GM12873 (cell line): ENCODE results near the gene MCRS1.

Experiments used
- TF ChIP-seq, protein P1 (sequence below): IDR thresholded peaks from 2 replicates; pipeline ENCODE4 v1.5.1; 2012; ENCODE audit warnings: low read depth, mild to moderate bottlenecking, moderate library complexity, low read length, control low read depth; ENCODE audit not compliant: insufficient read depth; ENCODE audit errors: missing control alignments

The MCRS1 gene

DNA sequence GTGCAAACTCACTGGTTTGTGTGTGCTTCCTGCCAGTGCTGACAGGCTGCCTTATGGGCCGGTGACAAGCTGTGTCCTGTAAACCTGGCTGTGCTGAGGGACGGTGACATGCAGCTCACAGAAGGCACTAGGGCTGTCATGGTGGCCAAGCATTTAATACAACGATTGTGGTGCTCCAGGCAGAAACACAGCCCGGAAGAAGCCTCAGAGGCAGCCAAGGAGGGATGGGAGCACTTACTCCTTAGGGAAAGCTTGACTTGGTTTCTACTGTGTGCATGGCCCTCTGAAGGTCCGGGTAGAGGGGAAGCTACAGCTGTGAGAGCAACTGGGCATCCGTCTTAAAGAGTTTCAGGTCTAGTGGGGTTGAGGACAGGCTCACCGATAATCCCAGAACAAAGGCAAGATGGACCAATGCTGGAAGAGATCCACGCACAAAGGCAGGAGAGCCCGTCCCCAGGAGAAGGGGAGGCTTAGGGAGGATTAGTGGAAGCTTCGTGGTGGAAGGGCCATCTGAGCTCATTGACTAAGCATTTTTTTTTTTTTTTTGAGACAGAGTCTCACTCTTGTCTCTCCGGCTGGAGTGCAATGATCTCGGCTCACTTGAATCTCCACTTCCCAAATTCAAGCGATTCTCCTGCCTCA, 10.7 kb upstream of the MCRS1 start:
- TF ChIP-seq, protein P1, sequence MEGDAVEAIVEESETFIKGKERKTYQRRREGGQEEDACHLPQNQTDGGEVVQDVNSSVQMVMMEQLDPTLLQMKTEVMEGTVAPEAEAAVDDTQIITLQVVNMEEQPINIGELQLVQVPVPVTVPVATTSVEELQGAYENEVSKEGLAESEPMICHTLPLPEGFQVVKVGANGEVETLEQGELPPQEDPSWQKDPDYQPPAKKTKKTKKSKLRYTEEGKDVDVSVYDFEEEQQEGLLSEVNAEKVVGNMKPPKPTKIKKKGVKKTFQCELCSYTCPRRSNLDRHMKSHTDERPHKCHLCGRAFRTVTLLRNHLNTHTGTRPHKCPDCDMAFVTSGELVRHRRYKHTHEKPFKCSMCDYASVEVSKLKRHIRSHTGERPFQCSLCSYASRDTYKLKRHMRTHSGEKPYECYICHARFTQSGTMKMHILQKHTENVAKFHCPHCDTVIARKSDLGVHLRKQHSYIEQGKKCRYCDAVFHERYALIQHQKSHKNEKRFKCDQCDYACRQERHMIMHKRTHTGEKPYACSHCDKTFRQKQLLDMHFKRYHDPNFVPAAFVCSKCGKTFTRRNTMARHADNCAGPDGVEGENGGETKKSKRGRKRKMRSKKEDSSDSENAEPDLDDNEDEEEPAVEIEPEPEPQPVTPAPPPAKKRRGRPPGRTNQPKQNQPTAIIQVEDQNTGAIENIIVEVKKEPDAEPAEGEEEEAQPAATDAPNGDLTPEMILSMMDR, result no peak

DNA sequence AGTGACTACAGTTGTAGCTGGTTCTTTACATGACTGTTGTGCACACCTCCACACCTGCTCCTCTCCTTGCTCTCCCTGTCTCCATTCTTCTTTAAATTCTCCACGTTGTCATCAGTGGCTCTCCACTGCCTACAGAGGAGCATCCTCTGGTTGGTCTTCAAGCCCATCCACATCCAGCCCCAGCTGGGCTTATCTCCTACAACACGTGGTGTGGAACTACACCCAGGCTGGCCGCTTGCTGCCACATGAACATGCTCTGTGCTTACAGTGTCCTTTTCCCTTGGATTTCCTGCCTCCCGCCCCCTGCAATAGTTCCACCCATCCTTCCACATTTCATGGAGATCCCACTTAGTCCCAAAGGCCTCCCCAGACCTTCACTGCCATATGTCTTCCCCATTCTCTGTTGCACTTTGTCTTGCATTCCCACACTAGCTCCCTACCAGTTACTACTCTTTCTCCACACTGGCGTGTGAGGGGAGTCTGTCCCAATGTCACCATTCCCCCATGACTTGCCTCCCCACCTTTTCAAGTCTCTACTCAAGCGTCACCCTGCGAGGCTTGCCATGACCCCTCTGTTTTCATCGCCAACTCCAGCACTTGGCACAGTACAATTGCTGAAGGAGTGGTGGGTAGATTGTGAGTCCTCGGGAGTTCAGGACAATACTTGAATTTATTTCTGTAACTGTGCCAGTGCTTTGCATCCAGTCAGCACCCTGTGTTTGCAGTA, 9.8 kb upstream of the MCRS1 start:
- TF ChIP-seq, protein P1, result no peak

DNA sequence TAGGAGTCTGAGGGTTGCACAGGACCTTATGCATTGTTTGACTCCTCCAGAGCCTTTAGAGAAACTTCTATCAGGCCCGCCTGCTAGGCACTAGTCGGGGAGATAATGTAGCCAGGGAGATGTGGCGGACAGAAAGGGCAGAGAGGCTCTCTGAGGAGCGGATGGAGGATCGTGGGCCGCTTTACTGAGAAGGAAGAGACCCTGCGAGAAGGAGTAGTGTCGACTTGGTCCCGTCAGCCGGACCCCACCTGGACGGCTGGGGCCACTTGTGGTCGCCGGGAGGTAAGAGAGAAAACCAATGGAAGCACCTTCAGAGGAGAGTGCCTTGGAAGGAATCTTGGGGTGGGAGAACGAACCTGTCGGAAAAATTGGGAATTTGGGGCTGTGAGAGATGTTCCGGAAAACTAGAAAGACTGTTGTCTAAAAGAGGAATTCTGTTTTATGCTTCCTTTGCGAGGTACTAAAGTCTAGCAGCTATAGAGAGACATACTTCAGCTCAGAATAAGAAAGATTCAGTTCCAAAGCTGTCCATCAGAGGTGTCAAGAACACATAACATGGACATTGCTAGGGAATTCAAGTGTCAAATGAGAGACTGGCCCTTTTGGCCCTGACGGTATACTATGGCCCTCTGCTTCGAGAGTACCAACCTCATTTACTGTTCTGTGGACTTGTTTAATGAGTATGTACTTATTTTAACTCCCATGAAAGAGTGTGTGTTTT, 660 bp upstream of the MCRS1 start:
- TF ChIP-seq, protein P1, result no peak

DNA sequence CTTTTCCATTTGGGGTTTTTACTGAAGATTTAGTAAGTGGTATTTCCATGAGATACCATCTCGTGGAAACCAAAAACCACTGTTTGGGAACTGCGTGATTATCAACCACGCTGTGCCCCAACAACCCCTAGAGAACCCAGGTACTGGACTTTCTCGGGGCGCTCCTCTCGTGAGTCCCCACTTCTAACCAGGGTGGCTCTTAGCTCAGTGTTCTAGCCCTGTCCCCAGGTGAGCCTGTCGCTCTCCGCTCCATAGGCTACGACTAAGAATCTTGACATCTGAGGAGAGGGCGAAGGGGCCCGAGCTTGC, 686 bp downstream of the MCRS1 start:
- TF ChIP-seq, protein P1, result no peak

DNA sequence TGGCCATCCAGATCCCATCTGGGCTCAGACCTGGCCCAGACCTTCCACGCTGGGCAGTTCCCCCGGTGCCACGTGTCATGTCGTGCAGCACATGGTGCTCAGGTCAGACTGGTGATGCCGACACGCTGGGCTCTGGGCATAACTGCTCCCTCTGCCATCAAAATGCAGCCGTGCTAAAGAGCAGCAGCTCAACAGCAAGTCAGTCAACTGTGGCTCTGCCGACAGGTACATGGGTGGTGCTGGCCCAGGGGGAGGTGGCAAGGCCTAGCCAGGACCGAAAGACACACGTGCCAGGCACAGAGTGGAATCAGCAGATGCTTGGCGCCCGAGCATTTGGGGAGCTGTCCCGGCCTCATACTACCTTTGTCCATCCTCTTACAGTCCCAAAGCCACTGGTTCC, 1.6 kb downstream of the MCRS1 start:
- TF ChIP-seq, protein P1, result no peak

DNA sequence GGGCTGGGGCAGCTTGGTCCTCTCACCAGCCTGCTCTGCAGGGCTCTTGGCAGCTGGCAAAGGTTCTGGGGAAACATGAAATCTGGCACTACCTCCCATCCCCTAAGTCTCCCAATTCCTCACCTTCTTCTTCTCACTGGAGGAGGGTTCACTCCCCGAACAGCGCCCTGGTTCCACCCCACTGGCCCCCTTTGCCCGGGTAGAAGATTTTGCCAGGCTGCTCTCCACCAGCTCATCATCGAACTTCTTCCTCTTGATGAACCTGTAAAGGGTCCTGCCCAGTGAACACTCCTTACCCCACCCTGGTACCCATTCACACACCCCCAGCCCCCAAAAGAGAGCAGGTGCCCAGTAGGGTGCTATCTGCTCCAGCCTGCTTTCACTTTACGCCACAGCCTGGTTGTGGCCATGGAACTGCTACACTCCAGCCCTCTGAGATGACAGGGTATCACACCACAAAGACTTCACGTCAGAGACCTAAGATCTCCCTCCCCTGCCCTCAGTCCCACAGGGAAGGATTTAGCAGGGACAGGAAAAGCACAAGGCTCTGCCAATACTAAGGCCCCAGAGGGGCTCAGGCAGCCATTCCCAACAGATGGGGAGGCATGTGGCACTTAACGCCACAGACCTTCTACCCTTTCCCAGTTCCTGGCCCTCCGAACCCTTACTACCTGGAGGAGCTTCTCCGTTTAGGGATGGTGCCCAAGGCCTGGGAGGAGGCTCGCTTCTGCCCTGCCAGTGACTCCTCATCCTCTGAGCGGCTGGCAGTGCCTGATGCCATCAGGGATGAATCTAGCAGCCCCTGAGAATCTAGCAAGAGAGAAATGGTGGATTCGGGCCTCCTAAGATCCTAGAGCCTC, 2.3 kb downstream of the MCRS1 start:
- TF ChIP-seq, protein P1, result no peak

DNA sequence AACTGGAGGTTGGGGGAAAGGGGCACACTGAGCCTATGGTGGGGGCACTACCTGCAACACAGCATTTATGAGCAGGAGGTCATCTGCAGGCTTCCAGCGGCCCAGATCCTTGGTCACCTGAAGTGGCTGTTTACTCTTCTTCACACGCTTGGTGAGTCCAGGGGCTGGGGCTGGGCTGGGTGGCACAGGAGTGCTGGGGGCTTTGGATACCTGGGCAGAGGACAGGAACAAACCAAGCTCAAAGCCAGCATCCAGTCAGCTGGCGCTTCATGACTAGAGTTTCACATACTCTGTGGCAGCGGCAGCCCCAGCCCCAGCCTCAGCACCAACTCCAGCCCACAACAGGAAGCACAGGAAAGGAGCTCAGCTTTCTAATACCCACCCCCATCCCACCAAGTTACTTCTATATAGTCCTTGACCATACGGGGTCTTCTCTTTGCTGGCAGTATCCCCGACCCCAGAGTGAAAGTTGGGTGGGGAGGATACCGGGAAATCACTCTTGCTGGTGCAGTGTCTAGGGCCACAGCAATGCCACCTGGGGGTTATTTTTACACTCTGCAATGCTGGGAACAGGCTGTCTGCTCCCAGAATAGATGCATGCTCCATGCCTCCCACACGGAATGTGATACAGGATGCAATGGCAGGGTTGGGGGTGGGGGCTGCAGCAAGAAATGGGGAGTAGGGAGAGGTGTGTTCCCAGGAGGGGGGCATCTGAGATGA, 3.1 kb downstream of the MCRS1 start:
- TF ChIP-seq, protein P1, result no peak
